Activated T-cell treated with anti-CD3 and anti-CD28 coated beads, Interleukin-2, amount 50 U/mL, for 48 hours (primary cell): ENCODE data around the gene OR2W1.

Source experiments
- DNase-seq, 2 experiments: peaks; one replicate each; pipeline ENCODE4 v3.0.0-alpha.2; 2020

Gene OR2W1

DNA sequence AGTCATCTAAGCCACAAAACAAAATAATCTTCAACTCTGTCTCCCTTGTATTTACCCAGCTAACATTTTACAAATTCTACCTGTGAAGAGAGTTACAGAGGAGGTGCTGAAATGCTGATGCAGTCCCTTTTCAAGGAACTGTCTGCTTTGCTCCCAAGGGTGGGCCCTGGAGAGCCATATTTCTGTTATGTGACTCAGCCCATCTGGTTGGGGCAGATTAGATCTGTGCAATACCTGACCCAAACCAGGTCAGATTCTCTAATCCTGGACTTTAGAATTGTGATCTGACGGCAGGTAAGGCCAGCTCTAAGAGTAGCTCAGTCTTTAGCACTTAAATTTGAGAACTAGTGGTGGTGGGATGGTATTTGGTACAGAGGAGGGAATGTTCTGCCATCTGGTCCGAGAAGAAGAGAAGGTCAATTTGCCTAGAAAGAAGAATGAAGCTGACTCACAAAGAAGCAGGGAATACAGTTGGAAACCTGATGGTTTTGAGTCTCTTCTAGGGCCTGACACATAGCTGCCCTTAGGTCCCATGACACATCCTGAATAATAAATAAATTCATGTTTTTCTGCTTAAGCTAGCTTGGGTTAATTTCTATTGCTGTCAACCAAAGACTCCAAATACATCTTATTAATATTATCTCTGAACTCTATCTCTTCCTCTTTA, 48.0 kb downstream of the OR2W1 start:
- no peak for DNase-seq

DNA sequence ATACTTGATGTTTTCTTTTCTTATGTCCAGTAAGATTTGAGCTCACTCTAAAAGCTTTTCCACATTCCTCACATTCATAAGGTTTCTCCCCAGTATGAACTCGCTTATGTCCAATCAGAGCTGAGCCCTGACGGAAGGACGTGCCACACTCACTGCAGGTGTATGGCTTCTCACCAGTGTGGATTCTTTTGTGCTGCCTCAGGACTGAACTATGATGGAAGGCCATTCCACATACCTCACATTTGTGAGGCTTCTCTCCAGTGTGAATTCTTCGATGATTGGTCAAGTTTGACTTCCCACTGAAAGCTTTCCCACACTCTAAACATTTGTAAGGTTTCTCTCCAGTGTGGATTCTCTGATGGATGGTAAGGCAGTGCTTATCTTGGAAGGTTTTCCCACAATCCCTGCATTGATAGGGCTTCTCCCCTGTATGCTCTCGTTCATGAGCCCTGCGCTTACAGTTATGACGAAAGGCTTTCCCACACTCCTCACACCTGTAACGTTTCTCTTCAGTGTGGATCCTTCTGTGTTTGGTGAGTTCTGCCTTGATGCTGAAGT, 49.8 kb downstream of the OR2W1 start:
- no peak for DNase-seq
